Measurements from ENCODE around the gene NPLOC4.
A peak's percentile ranks its signal among the peaks of the same experiment; 100 is the strongest.

NPLOC4 gene

DNA sequence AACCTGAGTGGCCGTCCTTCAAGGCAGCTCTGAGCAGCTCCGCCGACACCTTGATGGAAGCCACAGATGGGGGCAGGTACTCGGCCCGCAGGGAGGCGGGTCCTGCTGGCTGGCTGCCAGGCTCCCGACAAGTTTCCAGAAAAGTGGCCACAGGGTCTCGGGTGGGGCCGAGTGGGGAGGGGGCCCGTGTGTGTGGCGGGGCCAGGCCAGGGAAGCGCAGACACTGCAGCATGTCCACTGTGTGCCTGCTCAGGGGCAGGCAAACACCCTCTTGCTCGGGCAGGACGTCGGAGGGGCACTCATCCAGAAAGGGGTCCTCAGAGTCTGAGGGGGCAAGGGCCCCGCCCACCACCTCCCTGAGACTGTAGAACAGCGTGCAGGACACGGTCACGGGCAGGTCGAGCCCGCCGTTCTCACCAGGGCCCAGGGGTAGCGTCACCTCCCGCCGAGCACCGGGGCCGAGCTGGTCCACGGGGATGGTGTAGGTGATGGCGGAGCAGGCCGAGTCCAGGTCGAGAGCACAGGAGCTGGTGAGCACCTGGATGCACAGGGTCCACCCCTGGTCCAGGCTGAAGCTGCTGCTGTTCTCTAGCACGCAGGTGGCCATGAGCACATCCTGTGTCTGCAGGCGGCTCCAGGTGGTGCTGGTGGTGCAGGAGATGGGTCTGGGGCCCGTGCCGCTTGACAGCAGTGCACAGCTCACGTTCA lies 89.9 kb downstream of the NPLOC4 start:
- no peak for DNase-seq (ENCODE audit: low spot score)

DNA sequence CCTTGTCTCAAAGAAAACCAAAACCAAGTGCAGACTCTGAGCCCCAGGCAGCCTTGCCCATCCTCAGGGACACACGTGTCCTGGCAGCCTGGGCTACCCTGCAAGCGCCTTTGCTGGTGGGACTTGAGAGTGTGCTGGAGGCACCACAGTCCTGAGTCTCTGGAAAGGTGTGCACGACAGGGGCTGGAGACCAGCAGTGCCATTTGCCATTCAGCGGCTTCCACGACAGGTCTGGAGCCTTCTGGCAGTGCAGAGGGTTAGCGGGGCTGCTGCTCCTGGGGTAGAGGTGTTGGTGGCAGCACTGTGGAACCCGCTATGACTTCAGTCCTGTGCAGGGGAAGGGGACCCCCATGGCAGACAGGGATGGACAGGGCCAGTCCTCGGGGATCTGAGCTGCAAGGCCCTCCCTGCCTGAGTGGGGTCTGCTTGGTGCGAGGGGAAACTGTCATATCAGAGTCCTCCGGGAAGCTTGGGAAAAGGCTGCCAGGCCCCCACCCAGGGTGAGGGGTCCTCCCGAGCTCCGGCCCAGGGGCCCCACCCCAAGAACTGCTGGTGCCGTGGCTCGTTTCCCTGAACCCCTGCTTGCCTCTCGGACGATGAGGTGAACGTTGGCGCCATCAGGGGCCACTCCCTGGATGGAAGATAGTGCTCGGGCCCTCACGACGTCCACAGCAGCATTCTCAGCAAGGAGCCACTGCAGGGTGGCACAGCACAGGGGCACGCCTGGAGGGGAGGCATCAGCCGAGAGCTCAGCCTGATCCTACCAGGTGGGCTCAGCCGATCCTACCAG lies 91.6 kb downstream of the NPLOC4 start:
- no peak for DNase-seq (ENCODE audit: low spot score)

DNA sequence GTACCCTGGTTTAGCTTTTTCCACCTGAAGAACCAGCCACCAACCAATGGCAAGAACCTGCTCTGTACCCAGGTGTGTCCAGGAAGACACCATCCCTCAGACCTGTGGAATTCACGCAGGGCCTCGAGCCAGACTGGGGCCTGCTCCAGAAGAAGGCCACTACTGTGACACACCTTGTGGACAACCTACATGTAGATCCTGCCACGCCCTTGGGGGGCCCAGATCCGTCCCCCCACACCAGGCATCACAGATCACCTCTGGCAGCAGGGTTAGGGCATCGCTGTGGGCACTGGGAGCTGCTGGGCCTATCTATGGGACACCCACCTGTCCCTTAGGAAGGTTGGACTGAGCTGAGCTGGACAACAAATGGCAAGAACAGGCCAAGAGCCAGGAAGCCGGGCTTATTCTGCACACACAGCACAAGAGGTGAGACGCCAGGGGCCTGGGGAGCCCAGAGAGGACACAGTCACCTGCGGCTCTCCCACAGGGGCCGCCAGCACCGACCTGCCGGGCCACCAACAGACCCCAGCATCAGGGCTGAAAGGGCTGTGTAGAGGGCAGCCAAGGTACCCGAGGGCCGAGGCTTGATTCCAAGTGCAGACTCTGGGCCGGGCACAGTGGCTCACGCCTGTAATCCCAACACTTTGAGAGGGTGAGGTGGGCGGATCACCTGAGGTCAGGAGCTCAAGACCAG lies 92.5 kb downstream of the NPLOC4 start:
- DNase-seq (ENCODE audit: low spot score) = no peak

DNA sequence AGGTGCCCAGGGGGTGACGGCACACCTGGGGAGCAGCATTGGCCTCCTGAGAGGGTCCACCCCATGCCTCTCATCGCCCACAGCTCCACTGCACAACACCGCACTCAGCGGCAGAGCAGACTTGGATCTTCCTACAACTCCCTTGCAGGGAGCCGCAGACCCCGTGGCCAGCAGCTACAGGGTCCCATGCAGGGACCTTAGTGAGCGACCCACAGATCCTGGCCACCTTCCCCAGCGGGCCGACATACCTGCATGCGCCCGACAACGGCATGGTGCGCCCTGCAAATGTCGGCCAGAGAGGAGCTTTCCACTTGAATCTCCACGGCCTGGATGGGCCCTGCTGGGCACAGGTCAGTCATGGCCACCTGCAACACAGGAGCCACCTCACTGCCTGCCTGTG lies 93.2 kb downstream of the NPLOC4 start:
- no peak for DNase-seq (ENCODE audit: low spot score)

DNA sequence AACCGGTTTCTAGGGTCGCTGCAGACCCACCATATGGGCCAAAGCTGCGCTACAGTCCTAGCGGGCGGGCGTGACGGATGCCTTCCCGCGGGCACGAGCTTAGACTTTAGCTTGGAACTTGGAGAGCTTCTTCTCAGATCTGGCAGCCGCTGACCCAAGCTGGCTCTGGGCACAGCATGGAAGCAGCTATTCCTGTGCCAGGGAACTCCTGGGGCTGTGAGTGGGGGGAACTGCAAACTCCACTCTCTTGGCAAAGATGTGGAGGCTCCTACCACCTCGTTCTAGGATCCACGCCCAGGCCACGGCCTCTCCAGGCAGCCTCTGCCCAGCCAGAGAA lies 93.6 kb downstream of the NPLOC4 start:
- DNase-seq (ENCODE audit: low spot score) = no peak

DNA sequence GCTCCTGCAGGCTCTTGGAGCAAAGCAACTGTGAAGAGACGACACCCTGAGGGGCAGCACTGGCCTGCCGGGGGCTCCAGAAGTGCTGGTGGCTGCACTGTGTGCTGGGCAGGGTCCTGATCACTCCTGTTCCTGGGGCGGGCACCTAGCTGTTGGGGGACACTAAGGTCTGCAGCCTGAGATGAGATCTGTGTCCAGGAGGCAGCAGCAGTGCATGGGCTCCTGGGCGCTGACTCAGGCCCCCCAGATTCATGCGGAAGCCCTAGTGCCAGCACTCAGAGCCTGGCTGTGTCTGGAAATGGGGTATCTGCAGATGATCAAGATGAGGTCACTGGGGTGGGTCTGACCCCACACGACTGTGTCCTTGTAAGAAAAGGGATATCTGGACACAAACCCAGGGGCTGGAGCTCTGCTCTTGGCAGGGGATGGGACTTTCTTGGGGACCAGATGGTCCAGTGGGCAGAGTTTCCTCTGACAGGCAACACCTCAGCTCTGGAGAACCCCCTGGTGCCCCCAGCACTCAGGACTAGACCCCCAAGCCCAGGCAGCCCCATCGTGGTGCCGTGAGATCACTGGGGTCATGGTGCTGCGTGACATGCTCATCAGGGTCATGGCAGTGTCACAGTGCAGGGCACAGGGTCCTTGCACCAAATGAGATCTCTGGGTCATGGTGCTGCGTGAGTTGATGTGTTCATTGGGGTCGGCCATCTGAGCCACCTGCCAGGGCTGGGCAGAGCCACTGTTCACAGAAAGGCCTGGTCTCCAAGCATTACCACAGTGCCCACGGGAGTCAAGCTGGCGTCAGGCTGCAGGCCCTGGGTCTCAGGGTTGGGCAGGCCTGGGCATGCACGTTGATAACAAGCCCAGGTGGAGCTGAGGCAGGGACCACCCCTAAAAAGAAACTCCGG lies 94.2 kb downstream of the NPLOC4 start:
- DNase-seq (ENCODE audit: low spot score) = no peak

DNA sequence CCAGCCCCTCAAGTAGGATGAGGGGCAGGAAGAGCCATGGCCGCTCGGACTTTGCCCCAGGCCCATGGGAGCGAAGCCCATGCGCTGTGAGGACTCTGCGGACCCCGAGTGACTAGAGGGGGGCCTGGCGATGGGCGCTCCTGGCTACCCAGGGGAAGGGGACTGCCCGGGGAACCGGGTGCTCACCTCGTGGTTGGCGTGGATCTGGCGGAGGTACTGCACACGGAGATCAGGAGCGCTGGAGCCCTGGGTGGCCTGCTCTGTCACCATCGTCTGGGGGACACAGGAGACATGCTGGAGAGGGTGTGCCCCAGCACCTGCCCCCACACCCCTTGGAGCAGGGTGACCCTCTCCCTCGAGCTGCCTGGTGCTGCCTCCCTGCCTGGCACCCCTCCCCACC lies 95.8 kb downstream of the NPLOC4 start:
- DNase-seq (ENCODE audit: low spot score) = no peak

DNA sequence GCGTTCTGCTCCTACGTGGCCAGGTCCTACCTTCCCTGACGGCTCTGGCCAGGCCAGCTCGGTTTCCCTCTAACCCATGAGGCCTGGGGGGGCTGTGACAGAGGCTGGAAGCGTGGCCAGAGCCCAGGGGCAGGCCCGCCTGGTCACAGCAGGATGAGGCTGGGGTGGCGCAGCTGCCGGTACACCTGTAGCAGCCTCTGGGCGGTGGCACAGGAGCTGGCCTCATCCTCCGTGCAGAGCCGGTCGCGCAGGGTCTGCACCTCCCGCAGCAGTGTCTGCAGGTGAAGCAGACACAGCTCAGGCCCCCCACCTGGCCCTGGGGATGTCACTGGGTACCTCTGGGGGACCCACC lies 96.3 kb downstream of the NPLOC4 start:
- DNase-seq (ENCODE audit: low spot score) = no peak

DNA sequence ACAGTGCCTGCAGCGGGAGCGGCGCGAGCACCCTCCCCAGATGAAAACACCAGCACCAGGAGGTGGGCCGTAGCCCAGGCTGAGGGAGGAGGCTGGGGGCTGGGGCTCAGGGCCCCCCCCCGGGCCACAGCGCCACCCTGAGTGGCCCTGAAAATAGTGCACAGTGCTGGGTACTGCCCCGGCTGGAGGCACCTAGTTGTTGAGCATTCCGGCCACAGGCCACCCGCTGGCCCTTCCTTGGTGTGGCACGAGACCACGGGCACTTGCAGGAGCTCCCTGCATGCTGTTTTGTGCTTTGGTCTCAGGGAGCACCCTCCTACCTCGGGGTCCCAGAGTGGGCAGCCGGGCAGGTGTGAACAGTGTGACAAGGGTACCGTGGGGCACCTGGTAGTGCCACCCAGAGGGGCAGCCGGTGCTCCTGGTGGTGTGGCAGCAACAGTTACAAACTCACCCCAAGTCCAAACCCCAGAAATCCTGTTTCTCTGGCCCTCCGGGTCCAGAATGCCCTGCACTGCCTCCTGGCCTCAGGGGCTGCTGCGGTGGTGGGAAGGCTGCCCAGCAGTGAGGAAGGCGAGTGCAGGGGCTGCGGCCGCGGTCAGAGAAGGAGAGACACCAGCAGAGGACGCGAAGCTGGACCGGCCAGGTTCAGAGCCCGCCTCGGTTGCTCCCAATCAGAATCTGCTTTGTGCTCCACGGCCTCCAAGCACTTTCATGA lies 96.8 kb downstream of the NPLOC4 start:
- DNase-seq (ENCODE audit: low spot score) = no peak

DNA sequence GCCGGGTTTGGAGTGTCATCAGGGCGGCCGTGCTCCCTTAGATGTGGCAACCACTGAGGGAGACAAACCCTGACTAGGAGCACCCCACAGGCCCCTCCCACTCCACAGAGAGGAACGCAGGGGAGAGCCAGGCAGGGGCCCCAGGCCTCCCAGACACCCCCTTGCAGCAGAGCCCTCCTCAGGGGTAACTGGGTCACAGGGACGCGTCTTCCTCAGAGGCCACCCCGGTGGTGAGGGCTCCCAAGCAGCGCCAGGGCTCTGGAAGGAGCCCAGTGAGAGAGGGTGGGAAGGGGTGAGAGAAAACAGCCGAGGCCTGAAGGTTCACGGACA lies 97.4 kb downstream of the NPLOC4 start:
- no peak for DNase-seq (ENCODE audit: low spot score)

DNA sequence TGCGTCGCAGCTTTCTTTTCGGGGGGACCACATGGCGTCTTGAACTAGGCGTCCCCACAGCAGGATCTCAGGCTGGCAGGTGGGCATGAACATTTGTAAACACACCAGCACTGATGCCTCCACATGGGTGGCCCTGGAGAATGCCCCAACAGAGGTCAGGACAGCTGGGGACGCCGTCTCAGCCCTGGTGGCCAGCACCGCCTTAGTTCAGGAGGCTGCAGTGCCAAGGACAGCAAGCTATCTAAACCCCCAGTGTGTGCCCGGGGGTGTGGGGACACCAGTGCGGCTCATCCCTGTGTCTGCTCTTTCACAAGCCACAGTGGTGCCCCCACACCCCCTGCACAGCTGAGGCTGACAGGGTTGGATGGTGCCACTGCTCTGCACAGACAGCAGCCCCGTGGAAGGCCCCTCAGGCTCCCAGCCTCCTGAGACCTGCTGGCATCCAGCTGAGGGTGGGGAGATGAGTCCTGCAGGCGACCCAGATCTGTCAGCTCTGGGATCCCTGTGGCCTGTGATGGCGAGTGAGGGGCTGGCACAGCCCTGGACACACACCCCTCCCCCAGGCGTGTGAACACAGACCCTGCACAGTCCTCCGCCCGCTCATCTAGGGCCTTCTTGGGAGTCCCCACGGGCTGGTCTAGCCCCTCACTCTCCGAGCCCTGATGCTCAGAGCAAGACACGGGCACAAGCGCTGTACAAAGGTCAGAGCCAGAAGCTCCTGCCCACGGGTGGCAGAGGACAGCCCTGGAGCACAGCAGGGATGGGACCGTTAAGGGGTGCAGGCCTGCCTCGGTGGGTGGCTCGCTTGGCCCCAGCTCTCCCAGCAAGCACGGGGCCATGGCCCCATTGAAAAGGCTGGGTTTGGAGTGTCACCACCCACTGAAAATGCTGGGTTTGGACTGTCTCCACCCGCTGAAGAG lies 98.0 kb downstream of the NPLOC4 start:
- DNase-seq (ENCODE audit: low spot score) = no peak

DNA sequence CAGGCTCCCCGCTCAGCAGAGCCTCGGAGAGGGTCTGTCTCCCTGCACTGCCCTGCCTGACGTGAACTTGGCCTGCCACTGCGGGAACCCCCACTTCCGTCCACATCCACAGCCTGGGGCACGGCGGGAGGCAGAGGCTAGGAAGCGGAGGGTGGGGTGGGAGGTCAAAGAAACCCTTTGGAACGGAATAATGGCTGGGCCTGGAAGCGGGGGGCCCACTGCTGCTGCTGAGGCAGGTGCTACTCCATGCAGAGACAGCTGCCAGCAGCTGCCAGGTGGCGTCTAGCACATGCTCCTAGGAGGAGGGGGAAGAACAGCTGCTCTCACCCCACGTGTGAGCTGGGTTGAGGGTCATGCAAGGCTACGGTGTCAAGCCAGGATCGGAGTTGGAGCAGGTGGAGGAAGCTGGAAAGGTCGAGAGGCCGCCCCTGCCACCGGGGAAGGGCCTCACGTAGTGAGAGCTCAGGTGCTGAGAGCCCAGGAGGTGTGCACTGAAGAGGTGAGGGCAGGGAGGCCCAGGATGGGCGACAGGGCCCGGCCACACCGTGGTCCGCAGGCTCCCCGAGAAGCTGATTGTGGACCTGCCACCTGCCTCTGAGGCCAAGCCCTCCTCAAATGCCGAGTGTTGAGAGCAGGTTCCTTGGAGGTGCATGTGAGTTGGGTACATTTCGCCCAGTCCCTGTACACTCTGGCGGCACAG lies 98.9 kb downstream of the NPLOC4 start:
- no peak for DNase-seq (ENCODE audit: low spot score)

DNA sequence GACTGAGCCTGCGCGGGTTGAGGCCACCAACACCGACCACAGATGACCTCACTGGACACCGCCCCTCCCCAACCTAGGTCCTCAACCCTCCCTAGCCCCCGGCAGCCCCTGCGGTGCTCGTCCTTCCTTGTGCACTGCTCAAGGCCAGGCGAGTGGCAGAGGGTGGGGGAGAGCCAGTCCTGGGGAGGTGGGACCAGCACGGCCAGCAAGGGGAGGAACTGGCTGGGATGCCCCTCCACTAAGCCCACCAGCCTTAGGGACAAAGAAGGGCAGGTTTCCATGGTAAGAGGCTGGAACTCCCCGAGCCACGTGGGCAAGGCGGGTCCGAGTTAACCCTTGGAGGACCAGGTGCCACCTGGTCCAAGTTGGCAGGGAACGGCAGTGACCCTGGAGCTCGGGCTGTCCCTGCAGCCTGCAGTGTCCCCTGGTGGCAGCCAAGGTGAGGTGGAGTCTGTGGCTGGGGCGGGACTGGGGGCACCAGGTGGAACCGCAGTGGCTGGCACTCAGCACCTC lies 99.5 kb downstream of the NPLOC4 start:
- DNase-seq (ENCODE audit: low spot score) = peak; percentile 64

DNA sequence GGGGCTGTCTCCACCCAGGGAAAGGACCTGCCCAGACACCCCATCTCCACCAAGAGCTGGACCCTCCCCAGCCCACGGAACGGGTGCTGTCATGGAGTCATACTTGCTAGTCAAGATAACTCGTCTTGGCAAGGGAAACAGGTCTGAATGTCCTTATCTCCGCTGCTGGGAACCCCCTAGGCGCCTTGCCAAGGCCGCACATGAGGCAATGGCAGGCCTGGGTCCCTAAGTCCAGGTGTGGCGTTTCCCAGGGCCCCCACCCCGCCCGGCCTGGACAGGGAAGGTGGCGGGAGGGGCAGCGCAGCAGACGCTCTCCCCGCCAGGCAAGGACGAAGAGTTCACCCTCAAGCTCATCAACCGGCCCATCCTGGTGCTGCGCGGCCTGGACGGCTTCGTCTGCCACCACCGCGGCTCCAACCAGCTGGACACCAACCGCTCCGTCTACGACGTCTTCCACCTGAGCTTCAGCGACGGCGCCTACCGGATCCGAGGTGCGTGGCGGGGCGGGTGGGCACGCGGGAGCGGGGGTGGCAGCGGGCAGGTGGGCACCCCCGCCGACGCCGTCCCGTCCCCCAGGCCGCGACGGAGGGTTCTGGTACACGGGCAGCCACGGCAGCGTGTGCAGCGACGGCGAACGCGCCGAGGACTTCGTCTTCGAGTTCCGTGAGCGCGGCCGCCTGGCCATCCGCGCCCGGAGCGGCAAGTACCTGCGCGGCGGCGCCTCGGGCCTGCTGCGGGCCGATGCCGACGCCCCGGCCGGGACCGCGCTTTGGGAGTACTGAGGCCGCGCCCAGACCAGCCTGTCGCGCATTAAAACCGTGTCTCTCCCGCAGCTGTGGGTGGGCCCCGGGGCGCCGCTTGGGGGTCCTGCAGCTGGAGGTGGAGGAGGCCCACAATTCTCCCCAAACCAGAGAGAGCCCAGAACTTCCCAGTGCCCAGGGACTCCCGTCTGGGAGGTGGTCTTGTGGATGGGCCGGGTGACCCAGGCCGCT lies 100.3 kb downstream of the NPLOC4 start:
- no peak for DNase-seq (ENCODE audit: low spot score)

DNA sequence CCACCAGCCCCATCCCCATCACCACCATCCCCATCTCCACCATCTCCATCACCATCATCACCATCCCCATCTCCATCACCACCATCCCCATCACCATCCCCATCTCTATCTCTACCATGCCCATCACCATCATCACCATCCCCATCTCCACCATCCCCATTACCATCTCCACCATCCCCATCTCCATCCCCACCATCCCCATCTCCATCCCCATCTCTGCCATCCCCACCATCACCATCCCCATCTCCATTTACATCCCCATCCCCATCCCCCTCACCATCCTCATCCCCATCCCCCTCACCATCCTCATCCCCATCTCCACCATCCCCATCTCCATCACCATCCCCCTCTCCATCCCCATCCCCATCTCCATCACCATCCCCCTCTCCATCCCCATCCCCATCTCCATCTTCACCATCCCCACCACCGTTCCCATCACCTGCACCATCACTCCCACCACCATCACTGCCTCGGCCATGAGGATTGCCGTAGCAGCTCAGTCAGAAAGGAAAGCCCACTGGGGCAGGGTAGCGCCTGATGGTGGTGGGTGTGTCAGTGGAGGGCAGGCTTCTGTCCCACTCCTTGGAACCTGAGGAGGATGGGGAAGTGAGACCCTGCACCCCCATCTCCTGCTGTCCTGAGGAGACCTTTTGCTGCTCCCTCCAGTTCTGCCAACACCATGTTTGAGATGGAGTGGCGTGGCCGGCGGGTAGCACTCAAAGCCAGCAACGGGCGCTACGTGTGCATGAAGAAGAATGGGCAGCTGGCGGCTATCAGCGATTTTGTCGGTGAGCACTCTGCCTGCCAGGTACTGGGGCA lies 101.2 kb downstream of the NPLOC4 start:
- DNase-seq (ENCODE audit: low spot score) = no peak

DNA sequence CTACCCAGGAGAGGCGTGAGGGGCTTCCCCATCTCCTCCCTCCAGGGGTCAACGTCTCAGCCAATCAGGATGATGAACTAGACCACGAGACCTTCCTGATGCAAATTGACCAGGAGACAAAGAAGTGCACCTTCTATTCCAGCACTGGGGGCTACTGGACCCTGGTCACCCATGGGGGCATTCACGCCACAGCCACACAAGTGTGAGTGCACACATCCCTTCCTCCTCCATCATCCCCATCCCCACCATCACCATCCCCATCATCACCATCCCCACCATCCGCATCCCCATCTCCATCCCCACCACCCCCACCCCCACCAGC lies 101.9 kb downstream of the NPLOC4 start:
- no peak for DNase-seq (ENCODE audit: low spot score)

DNA sequence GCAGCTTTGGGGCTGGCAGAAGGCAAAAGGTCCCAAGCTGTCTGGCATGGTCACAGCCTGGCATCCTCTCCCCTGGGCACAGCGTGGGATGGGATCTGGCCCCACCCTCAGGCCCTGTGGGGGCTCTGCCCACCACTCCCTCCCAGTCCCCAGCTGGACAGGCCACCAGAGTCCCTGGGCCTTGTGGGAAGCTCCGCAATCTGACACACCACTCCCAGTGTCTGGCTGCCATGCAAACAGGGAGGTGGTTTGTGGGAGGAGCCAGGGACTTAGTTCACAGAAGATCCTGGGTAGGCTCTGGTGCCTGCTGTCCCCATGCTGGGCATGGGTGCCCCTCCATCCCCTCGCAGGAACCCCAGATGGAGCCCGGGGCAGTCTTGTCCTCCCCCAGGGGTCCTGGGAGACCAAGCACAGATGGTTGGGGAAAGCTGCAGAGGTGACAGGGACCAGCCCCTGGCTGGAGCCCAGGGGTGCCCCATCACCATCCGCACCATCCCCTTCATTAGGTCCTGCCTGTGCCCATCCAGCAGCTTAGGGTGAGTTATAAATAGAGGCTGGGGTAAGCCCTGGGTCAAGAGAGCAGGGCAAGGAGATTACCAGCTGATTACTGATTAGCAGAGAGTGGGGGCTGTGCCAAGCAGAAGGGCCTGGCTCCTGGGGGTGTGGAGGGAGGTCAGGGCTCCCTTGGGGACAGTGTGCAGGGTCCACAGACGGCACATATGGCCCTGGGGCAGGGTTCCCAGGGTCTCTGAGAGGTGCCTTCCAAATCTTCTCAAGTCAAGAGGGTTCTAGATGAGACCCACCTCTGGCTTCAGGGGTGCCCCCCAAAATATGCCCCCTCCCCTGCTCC lies 102.5 kb downstream of the NPLOC4 start:
- DNase-seq (ENCODE audit: low spot score) = no peak

Data from germinal center (tissue), 1 donor.